ENCODE measurements around the gene GRIP2. TPM values are rescaled to one million over a fixed set of nuclear protein-coding genes. Genes with fewer than 3 reads are reported as not detected.

GRIP2 gene
- polyA plus RNA-seq, 1 donor (not counting 4 experiments of a cell fraction or from before 2014, with no cell fraction given): 0.01 TPM

DNA sequence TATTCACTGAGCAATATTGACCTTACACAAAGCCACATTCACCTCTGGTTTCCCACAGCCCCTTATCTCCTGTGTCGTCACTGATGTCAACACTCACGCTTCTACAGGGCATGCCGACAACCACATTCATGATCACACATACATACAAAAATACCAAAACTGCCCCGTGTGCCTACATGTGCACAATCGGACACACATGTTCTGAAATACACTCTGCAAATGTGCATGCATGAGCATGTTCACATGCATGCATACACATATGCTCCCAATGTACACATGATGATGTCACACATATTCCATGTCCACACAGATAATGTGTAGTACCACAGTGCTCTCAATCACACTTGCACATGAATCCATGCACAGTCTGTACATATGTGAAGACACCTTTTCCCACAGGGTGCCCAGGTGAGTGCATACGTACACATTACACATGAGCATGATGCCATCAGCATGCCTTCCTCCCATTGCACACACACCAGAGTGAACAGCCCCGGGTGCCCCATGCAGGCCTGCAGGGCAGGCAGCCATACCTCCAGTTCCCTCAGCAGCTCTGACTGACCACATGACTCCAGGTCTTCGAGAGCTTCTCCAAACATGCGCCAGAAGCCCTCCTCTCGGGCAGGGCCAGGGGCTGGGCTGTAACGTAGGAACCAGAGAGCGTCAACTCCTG lies 37.0 kb downstream of the GRIP2 start:
- Histone ChIP-seq H3K9me1 (ENCODE audit: control insufficient read depth, extremely low read depth, insufficient read depth, low read length) (no peaks in the 10 kb centered on the region), H2AFZ (ENCODE audit: control insufficient read depth, low read length) (no peak overlapping the region), H3K4me2 (ENCODE audit: control insufficient read depth, extremely low read depth, insufficient read depth, low read depth, low read length) (no peak overlapping the region), H3K4me3 (ENCODE audit: control insufficient read depth in 2 of 3, extremely low read depth in 1 of 3, insufficient read depth in 2 of 3, low read depth in 1 of 3, low read length in 3 of 3) (no peak overlapping the region), H3K9ac (ENCODE audit: control insufficient read depth, extremely low read depth, insufficient read depth, low read length) (no peak overlapping the region), H3K4me1 (ENCODE audit: control insufficient read depth, extremely low read depth, insufficient read depth, low read length) (no peaks in the 10 kb centered on the region), H3K9me3 (ENCODE audit: control insufficient read depth, low read depth, low read length) (no peaks in the 10 kb centered on the region), H4K20me1 (ENCODE audit: control insufficient read depth, extremely low read depth, insufficient read depth, low read length) (no peaks in the 10 kb centered on the region), H3K27ac (ENCODE audit: control insufficient read depth, insufficient read depth, low read length) (no peak overlapping the region), H3K27me3 (ENCODE audit: control insufficient read depth, extremely low read depth, insufficient read depth, low read length) (peaks cover 10% of the 10 kb centered on the region), H3K36me3 (ENCODE audit: control insufficient read depth in 2 of 2, extremely low read depth in 1 of 2, insufficient read depth in 2 of 2, low read length in 2 of 2) (no peaks in the 10 kb centered on the region), H3K79me2 (ENCODE audit: control insufficient read depth, insufficient read depth, low read length) (no peaks in the 10 kb centered on the region)
- dilution Hi-C loops (cut with MboI; ENCODE audit: extremely low pct_ligation_motif_present, low sequenced_read_pairs): no loop called here
- DNase-seq (ENCODE audit: low read depth, low spot score): no peak
- FAIRE-seq: no peak
- TF ChIP-seq EZH2 (IDR thresholded peaks at IDR 0.05; ENCODE audit: low read length) (no peak), CTCF (optimal IDR thresholded peaks at IDR 0.05 in 1 of 3, IDR thresholded peaks at IDR 0.05 in 1 of 3, conservative IDR thresholded peaks at IDR 0.05 in 1 of 3; ENCODE audit: extremely low read depth in 1 of 3, insufficient read depth in 2 of 3, low read length in 3 of 3) (no peak)

GRCh38 chr3:14502472-14502871 lies 37.7 kb downstream of the GRIP2 start:
- peaks cover 10% of the 10 kb centered on the region for H3K27me3 ChIP-seq (ENCODE audit: control insufficient read depth, extremely low read depth, insufficient read depth, low read length)
- no peaks in the 10 kb centered on the region for H3K9me3 ChIP-seq (ENCODE audit: control insufficient read depth, low read depth, low read length)
- H3K4me3 ChIP-seq (ENCODE audit: control insufficient read depth in 2 of 3, extremely low read depth in 1 of 3, insufficient read depth in 2 of 3, low read depth in 1 of 3, low read length in 3 of 3): no peak overlapping the region
- no peak overlapping the region for H2AFZ ChIP-seq (ENCODE audit: control insufficient read depth, low read length)
- H3K4me1 ChIP-seq (ENCODE audit: control insufficient read depth, extremely low read depth, insufficient read depth, low read length): no peaks in the 10 kb centered on the region
- no peak for FAIRE-seq
- no peak overlapping the region for H3K27ac ChIP-seq (ENCODE audit: control insufficient read depth, insufficient read depth, low read length)
- H3K79me2 ChIP-seq (ENCODE audit: control insufficient read depth, insufficient read depth, low read length): no peaks in the 10 kb centered on the region
- no peaks in the 10 kb centered on the region for H3K36me3 ChIP-seq (ENCODE audit: control insufficient read depth in 2 of 2, extremely low read depth in 1 of 2, insufficient read depth in 2 of 2, low read length in 2 of 2)
- H3K9me1 ChIP-seq (ENCODE audit: control insufficient read depth, extremely low read depth, insufficient read depth, low read length): no peaks in the 10 kb centered on the region
- TF ChIP-seq EZH2 (IDR thresholded peaks at IDR 0.05; ENCODE audit: low read length): no peak
- TF ChIP-seq CTCF (optimal IDR thresholded peaks at IDR 0.05 in 1 of 3, IDR thresholded peaks at IDR 0.05 in 1 of 3, conservative IDR thresholded peaks at IDR 0.05 in 1 of 3; ENCODE audit: extremely low read depth in 1 of 3, insufficient read depth in 2 of 3, low read length in 3 of 3): no peak
- H3K9ac ChIP-seq (ENCODE audit: control insufficient read depth, extremely low read depth, insufficient read depth, low read length): no peak overlapping the region
- dilution Hi-C loops (cut with MboI; ENCODE audit: extremely low pct_ligation_motif_present, low sequenced_read_pairs): no loop called here
- no peak for DNase-seq (ENCODE audit: low read depth, low spot score)
- H4K20me1 ChIP-seq (ENCODE audit: control insufficient read depth, extremely low read depth, insufficient read depth, low read length): no peaks in the 10 kb centered on the region
- H3K4me2 ChIP-seq (ENCODE audit: control insufficient read depth, extremely low read depth, insufficient read depth, low read depth, low read length): no peak overlapping the region
